Activated T-cell treated with anti-CD3 and anti-CD28 coated beads, Interleukin-2, amount 50 U/mL, for 72 hours (primary cell): ENCODE data around the gene SFTPB. TPM values are rescaled to one million over a fixed set of nuclear protein-coding genes. Genes with fewer than 3 reads are reported as not detected.

Source experiments
- ATAC-seq, 2 donors: fragments of 150-1000 bp; cut with Tn5 transposase; replicated peaks in 1 of 2; 2 replicates each; pipeline ENCODE4 v1.10.0; 2021; ENCODE audit warnings: moderate library complexity in 2 of 2, mild to moderate bottlenecking in 1 of 2
- DNase-seq, 2 donors: peaks; one replicate each; pipeline ENCODE4 v3.0.0; 2021 to 2022; ENCODE audit warnings: mixed read lengths in 1 of 2
- H3K27ac Mint-ChIP-seq: one replicate; pipeline ENCODE4 v1.8.0; 2022; ENCODE audit warnings: mild to moderate bottlenecking, moderate library complexity, mixed read lengths
- H3K27me3 Mint-ChIP-seq: one replicate; pipeline ENCODE4 v1.8.0; 2022; ENCODE audit warnings: low read depth, mixed read lengths
- H3K36me3 Mint-ChIP-seq, 2 donors: one replicate each; pipeline ENCODE4 v1.8.0; 2022; ENCODE audit warnings: mixed read lengths in 2 of 2, mild to moderate bottlenecking in 1 of 2; ENCODE audit not compliant: insufficient read depth in 2 of 2
- H3K4me1 Mint-ChIP-seq: one replicate; pipeline ENCODE4 v1.8.0; 2022; ENCODE audit warnings: low read depth, mixed read lengths
- H3K4me3 Mint-ChIP-seq, 2 donors: one replicate each; pipeline ENCODE4 v1.8.0; 2022; ENCODE audit warnings: mild to moderate bottlenecking in 2 of 2, mixed read lengths in 2 of 2, moderate library complexity in 2 of 2
- H3K9me3 Mint-ChIP-seq, 2 donors: one replicate each; pipeline ENCODE4 v1.8.0; 2022; ENCODE audit warnings: mixed read lengths in 2 of 2
- total RNA-seq, 2 donors: library from RNA; stranded (reverse); gene quantifications; one replicate each; pipeline ENCODE4 v1.2.3, GENCODE V29; 2022

The SFTPB gene
- total RNA-seq, 2 donors from 2014 or later: not detected

- no peaks in the 10 kb centered on the region for H3K27me3 Mint-ChIP-seq
- ATAC-seq (no peak), DNase-seq (no peak)
- H3K36me3 Mint-ChIP-seq: no peaks in the 10 kb centered on the region
- H3K27ac Mint-ChIP-seq: no peak overlapping the region
- H3K4me3 Mint-ChIP-seq: peak overlapping the region in 1 of 2 donors; percentile 5
- no peaks in the 10 kb centered on the region for H3K9me3 Mint-ChIP-seq
- H3K4me1 Mint-ChIP-seq: peaks cover 6% of the 10 kb centered on the region
These were observed 29.1 kb upstream of the SFTPB start for GRCh38 chr2:85697096-85697495.

- H3K27ac Mint-ChIP-seq: no peak overlapping the region
- H3K9me3 Mint-ChIP-seq: no peaks in the 10 kb centered on the region
- ATAC-seq (no peak), DNase-seq (no peak)
- no peaks in the 10 kb centered on the region for H3K36me3 Mint-ChIP-seq
- H3K4me3 Mint-ChIP-seq: peak overlapping the region in 1 of 2 donors; percentile 35
- H3K27me3 Mint-ChIP-seq: no peaks in the 10 kb centered on the region
- peaks cover 2% of the 10 kb centered on the region for H3K4me1 Mint-ChIP-seq
These were observed 28.0 kb upstream of the SFTPB start for GRCh38 chr2:85695691-85696668.

- no peak for ATAC-seq
- no peak for DNase-seq
- H3K27me3 Mint-ChIP-seq: no peaks in the 10 kb centered on the region
- peaks cover 7% of the 10 kb centered on the region for H3K4me1 Mint-ChIP-seq
- peak overlapping the region in 1 of 2 donors; percentile 35 for H3K4me3 Mint-ChIP-seq
- H3K9me3 Mint-ChIP-seq: no peaks in the 10 kb centered on the region
- no peaks in the 10 kb centered on the region for H3K36me3 Mint-ChIP-seq
- H3K27ac Mint-ChIP-seq: no peak overlapping the region
These were observed 27.1 kb upstream of the SFTPB start for GRCh38 chr2:85695121-85695520.

DNA sequence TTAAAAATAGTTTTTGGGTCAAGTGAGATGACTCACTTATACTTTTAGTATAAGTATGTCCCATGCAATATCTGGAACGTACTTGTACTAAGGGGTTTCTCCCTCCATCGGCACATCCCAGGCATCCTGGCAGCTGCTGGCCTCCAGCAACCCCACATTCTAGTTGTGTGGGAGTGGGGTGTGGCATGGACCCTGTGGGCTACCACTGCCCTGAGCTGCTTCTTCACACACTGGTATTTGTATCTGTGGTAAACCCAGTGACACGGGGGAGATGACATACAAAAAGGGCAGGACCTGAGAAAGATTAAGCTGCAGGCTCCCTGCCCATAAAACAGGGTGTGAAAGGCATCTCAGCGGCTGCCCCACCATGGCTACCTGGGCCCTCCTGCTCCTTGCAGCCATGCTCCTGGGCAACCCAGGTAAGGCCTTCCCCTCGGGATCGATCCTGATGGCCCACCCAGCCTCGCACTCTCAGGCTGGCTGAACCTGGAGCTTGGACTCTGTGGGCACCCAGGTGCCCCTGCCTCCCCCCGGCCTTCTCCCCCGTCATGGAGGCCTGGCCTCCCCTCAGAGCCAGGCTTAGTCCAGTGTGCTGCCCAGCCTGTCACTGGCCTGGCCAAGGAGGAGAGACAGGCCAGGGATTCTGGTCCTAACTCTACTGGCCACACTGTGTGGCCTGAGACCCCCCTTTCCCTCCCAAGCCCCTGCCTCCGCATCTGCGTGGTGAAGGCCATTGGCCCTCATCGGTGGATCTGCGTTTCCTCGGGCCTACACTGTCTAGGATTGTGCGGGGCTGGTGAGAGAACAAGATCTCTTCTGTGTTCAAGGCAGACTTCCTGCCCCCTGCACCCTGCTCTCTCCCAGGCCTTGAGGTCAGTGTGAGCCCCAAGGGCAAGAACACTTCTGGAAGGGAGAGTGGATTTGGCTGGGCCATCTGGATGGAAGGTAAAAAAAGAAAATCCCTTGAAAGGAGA is 26.3 kb upstream of the SFTPB start, which contains the start of gene GNLY:
Gene GNLY, plus strand, starts transcription at position 307 of the 974 bp plus-strand sequence. Its CDS starts 61 bp downstream, at position 368.
- no peaks in the 10 kb centered on the region for H3K27me3 Mint-ChIP-seq
- peak within 1 kb of the TSS in 1 of 2 donors; percentile 40 for H3K4me3 Mint-ChIP-seq
- no peaks in the 10 kb centered on the region for H3K36me3 Mint-ChIP-seq
- no peak for DNase-seq
- no peak within 1 kb of the TSS for H3K27ac Mint-ChIP-seq
- no peaks in the 10 kb centered on the region for H3K9me3 Mint-ChIP-seq
- ATAC-seq: peak in 1 of 2 donors; percentile 50
- peaks cover 7% of the 10 kb centered on the region for H3K4me1 Mint-ChIP-seq

- Mint-ChIP-seq H3K9me3 (no peaks in the 10 kb centered on the region), H3K27ac (no peak overlapping the region), H3K27me3 (no peaks in the 10 kb centered on the region), H3K36me3 (no peaks in the 10 kb centered on the region), H3K4me3 (no peak overlapping the region), H3K4me1 (peaks cover 7% of the 10 kb centered on the region)
- no peak for DNase-seq
- ATAC-seq: peak in 1 of 2 donors; percentile 37
These were observed 24.1 kb upstream of the SFTPB start for GRCh38 chr2:85692039-85692645.

DNA sequence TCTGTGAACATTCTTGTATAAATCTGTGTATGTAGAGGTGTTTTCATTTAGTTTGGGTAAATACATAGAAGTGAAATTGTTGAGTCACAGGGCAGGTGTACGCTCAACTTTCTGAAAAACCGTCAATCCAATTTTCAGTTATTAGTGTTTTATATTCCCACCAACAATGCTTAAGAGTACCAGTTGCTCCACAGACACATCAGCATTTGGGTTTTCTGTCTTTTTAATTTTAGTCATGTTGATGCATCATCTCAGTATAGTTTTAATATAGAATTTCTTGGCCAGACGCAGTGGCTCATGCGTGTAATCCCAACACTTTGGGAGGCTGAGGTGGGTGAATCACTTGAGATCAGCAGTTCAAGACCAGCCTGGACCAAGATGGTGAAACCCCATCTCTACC is 22.9 kb upstream of the SFTPB start:
- H3K4me1 Mint-ChIP-seq: peaks cover 7% of the 10 kb centered on the region
- no peaks in the 10 kb centered on the region for H3K27me3 Mint-ChIP-seq
- peak in 1 of 2 donors; percentile 64 for ATAC-seq
- no peak for DNase-seq
- no peaks in the 10 kb centered on the region for H3K9me3 Mint-ChIP-seq
- H3K27ac Mint-ChIP-seq: no peak overlapping the region
- no peaks in the 10 kb centered on the region for H3K36me3 Mint-ChIP-seq
- no peak overlapping the region for H3K4me3 Mint-ChIP-seq

- DNase-seq (no peak), ATAC-seq (no peak)
- no peaks in the 10 kb centered on the region for H3K36me3 Mint-ChIP-seq
- H3K27ac Mint-ChIP-seq: no peak overlapping the region
- H3K4me1 Mint-ChIP-seq: peaks cover 15% of the 10 kb centered on the region
- no peaks in the 10 kb centered on the region for H3K9me3 Mint-ChIP-seq
- H3K27me3 Mint-ChIP-seq: peaks cover 5% of the 10 kb centered on the region
- no peak overlapping the region for H3K4me3 Mint-ChIP-seq
These were observed 16.8 kb upstream of the SFTPB start for GRCh38 chr2:85684806-85685205.

GRCh38 chr2:85684380-85684779 is 16.4 kb upstream of the SFTPB start:
- no peak for DNase-seq
- no peak for ATAC-seq
- Mint-ChIP-seq H3K4me1 (peaks cover 15% of the 10 kb centered on the region), H3K36me3 (no peaks in the 10 kb centered on the region), H3K27ac (no peak overlapping the region), H3K27me3 (peaks cover 5% of the 10 kb centered on the region), H3K4me3 (no peak overlapping the region), H3K9me3 (no peaks in the 10 kb centered on the region)

DNA sequence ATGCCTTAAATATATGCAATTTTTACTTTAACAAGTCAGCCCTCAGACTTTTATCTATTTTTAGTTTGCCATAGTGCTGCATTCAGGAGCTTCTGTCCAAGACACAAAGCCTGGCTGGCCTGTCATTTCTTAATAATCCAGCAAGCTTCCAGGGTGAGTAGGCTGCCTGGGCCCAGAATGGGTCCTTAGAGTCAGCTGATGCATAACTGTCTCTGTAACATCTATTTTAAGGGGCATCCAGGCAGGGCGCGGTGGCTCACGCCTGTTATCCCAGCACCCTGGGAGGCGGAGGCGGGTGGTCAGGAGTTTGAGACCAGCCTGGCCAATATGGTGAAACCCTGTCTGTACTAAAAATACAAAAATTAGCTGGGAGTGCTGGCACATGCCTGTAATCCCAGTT is 14.4 kb upstream of the SFTPB start:
- H3K36me3 Mint-ChIP-seq: no peaks in the 10 kb centered on the region

DNA sequence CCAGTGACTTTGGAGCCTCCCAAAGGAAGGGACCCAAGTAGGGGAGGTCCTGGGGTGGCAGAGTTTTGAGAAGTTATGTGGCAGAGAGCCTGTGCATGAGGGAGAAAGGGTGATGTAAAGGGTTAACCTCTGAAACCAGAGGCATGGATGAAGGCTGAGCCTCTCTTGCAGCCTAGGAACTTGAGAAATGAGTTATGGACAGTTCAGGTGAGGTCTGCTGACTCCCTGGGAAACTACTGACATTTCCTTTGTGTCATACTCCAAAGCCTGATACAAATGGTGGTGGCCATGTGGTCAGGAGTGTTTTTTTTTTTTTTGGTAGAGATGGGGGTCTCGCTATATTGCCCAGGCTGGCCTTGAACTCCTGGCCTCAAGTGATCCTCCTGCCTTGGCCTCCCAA is 13.8 kb upstream of the SFTPB start:
- peak overlapping the region in 1 of 2 donors; percentile 68 for H3K4me3 Mint-ChIP-seq
- H3K27me3 Mint-ChIP-seq: peaks cover 13% of the 10 kb centered on the region
- DNase-seq (no peak), ATAC-seq (peak in 1 of 2 donors; percentile 10)
- peaks cover 15% of the 10 kb centered on the region for H3K4me1 Mint-ChIP-seq
- no peaks in the 10 kb centered on the region for H3K9me3 Mint-ChIP-seq
- no peak overlapping the region for H3K27ac Mint-ChIP-seq
- no peaks in the 10 kb centered on the region for H3K36me3 Mint-ChIP-seq

More for the DNA sequence above, 14.4 kb upstream of the SFTPB start:
- ATAC-seq (no peak), DNase-seq (no peak)
- Mint-ChIP-seq H3K4me3 (no peak overlapping the region), H3K9me3 (no peaks in the 10 kb centered on the region), H3K27ac (no peak overlapping the region), H3K27me3 (peaks cover 13% of the 10 kb centered on the region), H3K4me1 (peaks cover 15% of the 10 kb centered on the region)

- no peak for DNase-seq
- peak overlapping the region; percentile 84 for H3K27ac Mint-ChIP-seq
- H3K4me1 Mint-ChIP-seq: peaks cover 15% of the 10 kb centered on the region
- peak overlapping the region; percentile 50 to 68 for H3K4me3 Mint-ChIP-seq
- ATAC-seq: peak in 1 of 2 donors; percentile 18
- H3K27me3 Mint-ChIP-seq: peaks cover 13% of the 10 kb centered on the region
- H3K36me3 Mint-ChIP-seq: no peaks in the 10 kb centered on the region
- H3K9me3 Mint-ChIP-seq: no peaks in the 10 kb centered on the region
These were observed 13.4 kb upstream of the SFTPB start for GRCh38 chr2:85681372-85681763.

DNA sequence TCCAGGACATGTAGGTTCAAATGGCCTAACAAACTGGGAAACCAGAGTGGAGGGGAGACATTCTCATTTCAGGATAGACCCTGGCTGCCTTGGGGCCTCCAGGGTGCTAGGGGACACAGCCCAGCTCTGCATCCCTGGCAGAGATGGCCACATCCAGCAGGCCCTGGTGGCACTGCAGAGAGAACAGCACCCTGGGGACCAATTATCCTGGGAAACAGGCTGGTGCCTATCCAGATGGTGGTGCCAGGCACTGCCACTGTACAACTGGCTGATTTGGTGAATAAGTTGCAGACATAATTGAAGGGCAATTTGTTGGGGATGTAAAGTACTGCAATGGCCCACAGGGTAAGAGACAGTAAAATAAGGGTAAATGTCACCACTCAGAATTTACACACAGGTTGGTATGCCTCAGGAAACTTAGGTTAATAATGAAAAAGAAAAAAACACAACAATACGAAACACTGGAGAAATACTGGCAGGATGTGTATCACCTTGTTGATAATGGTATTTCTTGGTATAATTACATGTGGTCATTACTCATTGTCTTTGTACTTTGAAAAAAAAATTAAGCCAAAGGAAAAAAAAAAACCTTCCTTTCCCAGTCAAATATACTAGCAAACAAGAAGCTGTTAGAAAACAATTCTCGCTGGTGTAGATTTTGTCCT is 12.8 kb upstream of the SFTPB start:
- H3K4me3 Mint-ChIP-seq: peak overlapping the region; percentile 50 to 68
- peaks cover 15% of the 10 kb centered on the region for H3K4me1 Mint-ChIP-seq
- ATAC-seq: peak; percentile 61 to 74
- peaks cover 13% of the 10 kb centered on the region for H3K27me3 Mint-ChIP-seq
- H3K27ac Mint-ChIP-seq: peak overlapping the region; percentile 84
- no peaks in the 10 kb centered on the region for H3K9me3 Mint-ChIP-seq
- no peaks in the 10 kb centered on the region for H3K36me3 Mint-ChIP-seq
- DNase-seq: no peak
